ENCODE measurements around the gene GPR61. TPM values are rescaled to one million over a fixed set of nuclear protein-coding genes. Genes with fewer than 3 reads are reported as not detected.
A peak's percentile ranks its signal among the peaks of the same experiment; 100 is the strongest.

The GPR61 gene
- total RNA-seq, 1 experiment from 2014 or later, result 0.48 TPM

GRCh38 chr1:109546311-109547109, 6.8 kb downstream of the GPR61 start:
- H4K8ac ChIP-seq (replicated peaks; ENCODE audit: insufficient read length, low read depth, low read length), result no peak overlapping the region
- H2AK5ac ChIP-seq (ENCODE audit: insufficient read length, low read length), result no peak overlapping the region
- no peak overlapping the region for H3K56ac ChIP-seq (ENCODE audit: insufficient read length, low read depth, low read length)
- no peak overlapping the region for H2BK120ac ChIP-seq (ENCODE audit: low read depth, low read length, poor library complexity, severe bottlenecking)
- H2BK15ac ChIP-seq (ENCODE audit: low read depth, low read length), result no peak overlapping the region
- H3K4me2 ChIP-seq (ENCODE audit: insufficient read depth, insufficient read length, low read length), result peak overlapping the region; percentile 29
- Mint-ChIP-seq H3K4me1 (peaks cover 33 to 36% of the 10 kb centered on the region in 2 experiments), H3K27ac (peak overlapping the region; percentile 70 to 96 (median 84)), H3K27me3 (ENCODE audit: low read depth) (peaks cover 3% of the 10 kb centered on the region), H3K9me3 (no peaks in the 10 kb centered on the region), H3K4me3 (peak overlapping the region; percentile 72 to 99), H3K36me3 (ENCODE audit: insufficient read depth in 1 of 3, low read depth in 3 of 3) (no peaks in the 10 kb centered on the region; a peak in 1 of 7 replicates)
- H3K27me3 ChIP-seq (ENCODE audit: insufficient read depth, low read length), result no peaks in the 10 kb centered on the region
- no peak overlapping the region for H3K23ac ChIP-seq (ENCODE audit: insufficient read length, low read depth, low read length)
- WGBS (ENCODE audit: extremely low coverage, insufficient read length, low lambda C conversion rate), result no CpG with 5 or more reads among the region's 5 CpGs
- no peaks in the 10 kb centered on the region for H4K20me1 ChIP-seq (ENCODE audit: control insufficient read depth, insufficient read depth, insufficient read length)
- H3K79me2 ChIP-seq (ENCODE audit: insufficient read depth, low read length), result peaks cover 15% of the 10 kb centered on the region; the same call in 1 of the 2 replicates
- H3K9me3 ChIP-seq (ENCODE audit: control insufficient read depth, low read depth, low read length), result no peaks in the 10 kb centered on the region
- H4K5ac ChIP-seq (ENCODE audit: insufficient read length, low read depth, low read length), result peak overlapping the region; percentile 22
- no peak overlapping the region for H2BK20ac ChIP-seq (ENCODE audit: low read depth, low read length, poor library complexity, severe bottlenecking)
- no peaks in the 10 kb centered on the region for H3K79me1 ChIP-seq (ENCODE audit: insufficient read depth, low read depth, low read length, poor library complexity, severe bottlenecking)
- peaks cover 7% of the 10 kb centered on the region for H3K23me2 ChIP-seq (ENCODE audit: insufficient read length, low read depth, low read length, poor library complexity, severe bottlenecking)
- peak overlapping the region; percentile 89 for H2BK12ac ChIP-seq (ENCODE audit: insufficient read length, low read depth, low read length)
- H3K4me1 ChIP-seq (ENCODE audit: insufficient read depth, low read length), result no peaks in the 10 kb centered on the region; the same call in 1 of the 2 replicates
- DNase-seq, result peak; percentile 80
- peak overlapping the region; percentile 27 for H3K18ac ChIP-seq (ENCODE audit: insufficient read length, low read depth, low read length)
- H3K4ac ChIP-seq (ENCODE audit: low read depth, low read length), result no peak overlapping the region
- no peak overlapping the region for H2AFZ ChIP-seq (ENCODE audit: low read length)
- no peak overlapping the region for H4K91ac ChIP-seq (ENCODE audit: insufficient read length, low read depth, low read length)
- H3K14ac ChIP-seq (ENCODE audit: insufficient read depth, low read length), result peak overlapping the region; percentile 20; the same call in 1 of the 2 replicates
- TF ChIP-seq CTCF (conservative IDR thresholded peaks at IDR 0.05), result peak; percentile 92
- no peak overlapping the region for H2BK5ac ChIP-seq (ENCODE audit: insufficient read length, low read length)
- H3K27ac ChIP-seq (ENCODE audit: insufficient read length, low read depth, low read length), result peak overlapping the region; percentile 17
- no peak overlapping the region for H3T11ph ChIP-seq (ENCODE audit: low read length)
- H3K9ac ChIP-seq (ENCODE audit: extremely low read depth, insufficient read length, low read length), result peak overlapping the region; percentile 10
